ENCODE data around the gene GPN3. TPM values are rescaled to one million over a fixed set of nuclear protein-coding genes. Genes with fewer than 3 reads are reported as not detected.
"Not testable (repeated sequence)": the region's sequence is repeated elsewhere in the genome, so short reads cannot be mapped to it uniquely, and the experiment has no call there.

The GPN3 gene
- total and polyA plus RNA-seq, 2 of the 13 experiments (the other 11 are each of a cell fraction or from before 2014, with no cell fraction given) = 28.7 to 29.5 TPM

DNA sequence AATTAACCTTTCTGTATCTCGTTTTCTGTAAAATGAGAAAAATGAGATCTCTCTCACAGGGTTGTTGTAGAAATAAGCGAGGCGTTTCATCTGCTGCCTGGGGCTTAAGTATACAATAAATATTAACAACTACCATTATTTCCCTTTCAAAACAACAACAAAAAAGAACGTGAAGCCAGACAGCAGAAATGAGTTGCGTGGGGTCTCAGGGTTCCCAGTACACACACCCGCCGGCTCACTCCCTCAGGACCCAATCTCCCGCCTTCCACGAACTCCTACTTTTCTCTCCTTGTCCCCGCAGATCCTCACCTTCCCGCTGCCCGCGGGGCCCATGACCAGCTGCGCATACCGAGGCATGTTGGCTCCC is 227 bp downstream of the GPN3 start (continued):
- 0 out of 2 replicates have a peak, but pooled peaks have one; percentile 59 for TF ChIP-seq NFKB2 (CRISPR knock-in tag; IDR thresholded peaks at IDR 0.05; ENCODE audit: borderline replicate concordance)
- TF ChIP-seq, protein P1, sequence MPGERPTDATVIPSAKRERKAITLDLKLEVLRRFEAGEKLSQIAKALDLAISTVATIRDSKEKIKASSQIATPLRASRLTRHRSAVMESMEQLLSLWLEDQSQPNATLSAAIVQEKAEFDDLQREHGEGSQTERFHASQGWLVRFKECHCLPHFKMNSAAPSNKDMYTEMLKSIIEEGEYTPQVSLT (CRISPR knock-in tag; IDR thresholded peaks at IDR 0.05; ENCODE audit: borderline replicate concordance, low read depth) = 0 out of 2 replicates have a peak, but pooled peaks have one; percentile 31

DNA sequence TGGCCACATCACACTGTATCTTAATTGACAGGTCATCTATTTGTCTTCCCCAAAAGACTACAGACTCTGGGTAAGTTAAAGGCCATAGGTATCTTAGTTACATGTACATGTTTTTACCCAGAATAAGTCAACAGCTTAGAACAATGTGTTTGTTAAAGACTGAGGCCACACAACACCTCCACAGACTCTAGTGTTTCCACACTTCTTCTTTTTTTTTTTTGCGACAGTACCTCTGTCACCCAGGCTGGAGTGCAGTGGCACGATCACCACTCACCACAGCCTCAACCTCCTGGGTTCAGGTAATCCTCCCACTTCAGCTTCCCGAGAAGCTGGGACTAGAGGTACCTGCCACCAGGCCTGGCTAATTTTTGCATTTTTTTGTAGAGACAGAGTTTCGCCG is 1.3 kb downstream of the GPN3 start:
- peak overlapping the region; percentile 94 for H3K9ac ChIP-seq (ENCODE audit: insufficient read depth, low read depth, low read length)
- intact Hi-C loops (cut with micrococcal nuclease; ENCODE audit: unreplicated experiment) = no loop called here
- peaks cover 3 to 25% of the 10 kb centered on the region in 2 experiments; a peak in 3 of 5 replicates for H3K36me3 ChIP-seq (replicated peaks in 1 of 2; ENCODE audit: control insufficient read depth in 1 of 2, insufficient read depth in 2 of 2, low read length in 2 of 2)
- ATAC-seq (no peak), DNase-seq (ENCODE audit: low spot score) (no peak), FAIRE-seq (no peak)
- no peak overlapping the region for H3K27ac ChIP-seq (ENCODE audit: extremely low read length, insufficient read depth, low read length)
- peak overlapping the region; percentile 96 for H3K4me2 ChIP-seq (ENCODE audit: low read depth, low read length)
- WGBS (ENCODE audit: low lambda C conversion rate) = 45% methylated on average over 5 of the region's 5 CpGs
- H3K9me3 ChIP-seq (ENCODE audit: low read length) = no peaks in the 10 kb centered on the region
- peaks cover 22% of the 10 kb centered on the region for H3K79me2 ChIP-seq (ENCODE audit: insufficient read depth, low read length)
- no peaks in the 10 kb centered on the region for H4K20me1 ChIP-seq (ENCODE audit: insufficient read depth, low read length)
- no TSS peak for BruUV-seq (replicated peaks)
- H3K4me3 ChIP-seq (replicated peaks in 1 of 3; ENCODE audit: insufficient read depth in 1 of 3, low read depth in 2 of 3, low read length in 3 of 3) = peak overlapping the region; percentile 86 to 92 (median 91)
- no peak overlapping the region for H2AFZ ChIP-seq (ENCODE audit: low read length)
- TF ChIP-seq THAP11 (CRISPR knock-in tag; IDR thresholded peaks at IDR 0.05) (no peak), WIZ (CRISPR knock-in tag; IDR thresholded peaks at IDR 0.05) (no peak), PLRG1 (conservative IDR thresholded peaks at IDR 0.05) (no peak), NFIB (CRISPR knock-in tag; IDR thresholded peaks at IDR 0.05; ENCODE audit: borderline replicate concordance) (no peak)
- TF ChIP-seq, protein P2, sequence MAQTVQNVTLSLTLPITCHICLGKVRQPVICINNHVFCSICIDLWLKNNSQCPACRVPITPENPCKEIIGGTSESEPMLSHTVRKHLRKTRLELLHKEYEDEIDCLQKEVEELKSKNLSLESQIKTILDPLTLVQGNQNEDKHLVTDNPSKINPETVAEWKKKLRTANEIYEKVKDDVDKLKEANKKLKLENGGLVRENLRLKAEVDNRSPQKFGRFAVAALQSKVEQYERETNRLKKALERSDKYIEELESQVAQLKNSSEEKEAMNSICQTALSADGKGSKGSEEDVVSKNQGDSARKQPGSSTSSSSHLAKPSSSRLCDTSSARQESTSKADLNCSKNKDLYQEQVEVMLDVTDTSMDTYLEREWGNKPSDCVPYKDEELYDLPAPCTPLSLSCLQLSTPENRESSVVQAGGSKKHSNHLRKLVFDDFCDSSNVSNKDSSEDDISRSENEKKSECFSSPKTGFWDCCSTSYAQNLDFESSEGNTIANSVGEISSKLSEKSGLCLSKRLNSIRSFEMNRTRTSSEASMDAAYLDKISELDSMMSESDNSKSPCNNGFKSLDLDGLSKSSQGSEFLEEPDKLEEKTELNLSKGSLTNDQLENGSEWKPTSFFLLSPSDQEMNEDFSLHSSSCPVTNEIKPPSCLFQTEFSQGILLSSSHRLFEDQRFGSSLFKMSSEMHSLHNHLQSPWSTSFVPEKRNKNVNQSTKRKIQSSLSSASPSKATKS (CRISPR knock-in tag; IDR thresholded peaks at IDR 0.05) = no peak
- TF ChIP-seq, protein P3, sequence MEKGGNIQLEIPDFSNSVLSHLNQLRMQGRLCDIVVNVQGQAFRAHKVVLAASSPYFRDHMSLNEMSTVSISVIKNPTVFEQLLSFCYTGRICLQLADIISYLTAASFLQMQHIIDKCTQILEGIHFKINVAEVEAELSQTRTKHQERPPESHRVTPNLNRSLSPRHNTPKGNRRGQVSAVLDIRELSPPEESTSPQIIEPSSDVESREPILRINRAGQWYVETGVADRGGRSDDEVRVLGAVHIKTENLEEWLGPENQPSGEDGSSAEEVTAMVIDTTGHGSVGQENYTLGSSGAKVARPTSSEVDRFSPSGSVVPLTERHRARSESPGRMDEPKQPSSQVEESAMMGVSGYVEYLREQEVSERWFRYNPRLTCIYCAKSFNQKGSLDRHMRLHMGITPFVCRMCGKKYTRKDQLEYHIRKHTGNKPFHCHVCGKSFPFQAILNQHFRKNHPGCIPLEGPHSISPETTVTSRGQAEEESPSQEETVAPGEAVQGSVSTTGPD (CRISPR knock-in tag; IDR thresholded peaks at IDR 0.05) = no peak
- TF ChIP-seq, protein P4, sequence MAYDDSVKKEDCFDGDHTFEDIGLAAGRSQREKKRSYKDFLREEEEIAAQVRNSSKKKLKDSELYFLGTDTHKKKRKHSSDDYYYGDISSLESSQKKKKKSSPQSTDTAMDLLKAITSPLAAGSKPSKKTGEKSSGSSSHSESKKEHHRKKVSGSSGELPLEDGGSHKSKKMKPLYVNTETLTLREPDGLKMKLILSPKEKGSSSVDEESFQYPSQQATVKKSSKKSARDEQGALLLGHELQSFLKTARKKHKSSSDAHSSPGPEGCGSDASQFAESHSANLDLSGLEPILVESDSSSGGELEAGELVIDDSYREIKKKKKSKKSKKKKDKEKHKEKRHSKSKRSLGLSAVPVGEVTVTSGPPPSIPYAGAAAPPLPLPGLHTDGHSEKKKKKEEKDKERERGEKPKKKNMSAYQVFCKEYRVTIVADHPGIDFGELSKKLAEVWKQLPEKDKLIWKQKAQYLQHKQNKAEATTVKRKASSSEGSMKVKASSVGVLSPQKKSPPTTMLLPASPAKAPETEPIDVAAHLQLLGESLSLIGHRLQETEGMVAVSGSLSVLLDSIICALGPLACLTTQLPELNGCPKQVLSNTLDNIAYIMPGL (CRISPR knock-in tag; IDR thresholded peaks at IDR 0.05; ENCODE audit: borderline replicate concordance in 1 of 2, low read depth in 1 of 2) = no peak
- ChIA-PET POLR2A (no interaction called here), CTCF (ENCODE audit: low intra/inter-chr PET ratio, low total read pairs) (interaction anchor here (1.3 kb wide), 1 partner anchor 17 kb away, joined by 4 read pairs; the partner anchor contains the start of gene ARPC3)
- H3K27me3 ChIP-seq (ENCODE audit: control insufficient read depth in 1 of 2, insufficient read depth in 2 of 2, low read length in 2 of 2) = peaks cover 0 to 3% of the 10 kb centered on the region in 2 experiments; a peak in 1 of 5 replicates
- peaks cover 24% of the 10 kb centered on the region for H3K4me1 ChIP-seq (ENCODE audit: insufficient read depth, low read length)
- in situ Hi-C loops (cut with HindIII; ENCODE audit: extremely low pct_ligation_motif_present, low pct_unique_long_range_greater_than_20kb) = no loop called here

DNA sequence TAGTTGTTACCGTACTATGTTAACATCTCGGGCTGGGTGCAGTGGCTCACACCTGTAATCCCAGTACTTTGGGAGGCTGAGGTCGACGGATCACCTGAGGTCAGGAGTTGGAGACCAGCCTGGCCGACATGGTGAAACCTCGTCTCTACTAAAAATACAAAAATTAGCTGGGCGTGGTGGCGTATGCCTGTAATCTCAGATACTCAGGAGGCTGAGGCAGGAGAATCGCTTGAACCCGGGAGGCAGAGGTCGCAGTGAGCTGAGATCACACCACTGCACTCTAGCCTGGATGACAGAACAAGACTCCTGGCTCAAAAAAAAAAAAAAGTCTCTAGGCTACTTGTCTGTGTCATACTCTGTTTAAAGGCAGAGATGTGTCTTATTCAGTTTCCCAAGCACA is 2.3 kb downstream of the GPN3 start:
- H3K27ac ChIP-seq (ENCODE audit: extremely low read length, insufficient read depth, low read length); intact Hi-C loops (cut with micrococcal nuclease; ENCODE audit: unreplicated experiment); H4K20me1 ChIP-seq (ENCODE audit: insufficient read depth, low read length); H3K4me2 ChIP-seq (ENCODE audit: low read depth, low read length); ATAC-seq; H2AFZ ChIP-seq (ENCODE audit: low read length); FAIRE-seq; DNase-seq (ENCODE audit: low spot score); H3K9me3 ChIP-seq (ENCODE audit: low read length); H3K27me3 ChIP-seq (ENCODE audit: control insufficient read depth in 1 of 2, insufficient read depth in 2 of 2, low read length in 2 of 2); in situ Hi-C loops (cut with HindIII; ENCODE audit: extremely low pct_ligation_motif_present, low pct_unique_long_range_greater_than_20kb); H3K4me3 ChIP-seq (replicated peaks in 1 of 3; ENCODE audit: insufficient read depth in 1 of 3, low read depth in 2 of 3, low read length in 3 of 3); CTCF ChIA-PET (ENCODE audit: low intra/inter-chr PET ratio, low total read pairs); POLR2A ChIA-PET; BruUV-seq (replicated peaks): not testable (repeated sequence)
- Histone ChIP-seq H3K4me1 (ENCODE audit: insufficient read depth, low read length) (peaks cover 24% of the 10 kb centered on the region), H3K9ac (ENCODE audit: insufficient read depth, low read depth, low read length) (0 out of 2 replicates have a peak overlapping the region, but pooled peaks have one; percentile 94), H3K79me2 (ENCODE audit: insufficient read depth, low read length) (peaks cover 22% of the 10 kb centered on the region), H3K36me3 (replicated peaks in 1 of 2; ENCODE audit: control insufficient read depth in 1 of 2, insufficient read depth in 2 of 2, low read length in 2 of 2) (peaks cover 3 to 32% of the 10 kb centered on the region in 2 experiments)
- WGBS (ENCODE audit: low lambda C conversion rate) = 98% methylated on average over 11 of the region's 11 CpGs

Measured in HepG2 (cell line).